DOHH2 (cell line): ENCODE results near the gene AMZ1.

ENCODE experiments used
- H3F3A ChIP-seq: fragments of 200-600 bp; sonication (generic), shearing (Covaris generic); 2 replicates; pipeline ENCODE4 v1.6.0; 2016; ENCODE audit warnings: antibody characterized with exemption, mild to moderate bottlenecking; ENCODE audit not compliant: control insufficient read depth, insufficient read depth
- H3K27ac ChIP-seq: fragments of 200-600 bp; sonication (generic); 2 replicates; pipeline ENCODE4 v1.5.1; 2014; ENCODE audit warnings: low read depth, mild to moderate bottlenecking, low read length, moderate library complexity
- H3K27me3 ChIP-seq: fragments of 200-600 bp; sonication (generic); 2 replicates; pipeline ENCODE4 v1.6.1; 2014; ENCODE audit warnings: mild to moderate bottlenecking, low read length, mixed read lengths; ENCODE audit not compliant: control insufficient read depth
- H3K36me3 ChIP-seq: fragments of 200-600 bp; sonication (generic); 2 replicates; pipeline ENCODE4 v1.6.1; 2014; ENCODE audit warnings: mild to moderate bottlenecking, low read length, moderate library complexity, mixed read lengths; ENCODE audit not compliant: control insufficient read depth
- H3K4me1 ChIP-seq: fragments of 200-600 bp; sonication (generic); 2 replicates; pipeline ENCODE4 v1.6.1; 2014; ENCODE audit warnings: mild to moderate bottlenecking, low read length, mixed read lengths; ENCODE audit not compliant: control insufficient read depth
- H3K4me2 ChIP-seq: fragments of 200-600 bp; sonication (generic); 2 replicates; pipeline ENCODE4 v1.6.0; 2014; ENCODE audit warnings: mild to moderate bottlenecking, low read length, moderate library complexity
- H3K4me3 ChIP-seq: fragments of 200-600 bp; sonication (generic); 2 replicates; pipeline ENCODE4 v1.5.1; 2014; ENCODE audit warnings: mild to moderate bottlenecking, low read length, mixed read lengths
- H3K79me2 ChIP-seq: fragments of 200-600 bp; sonication (generic); 2 replicates; pipeline ENCODE4 v1.6.1; 2014; ENCODE audit warnings: mild to moderate bottlenecking, low read length, mixed read lengths; ENCODE audit not compliant: control insufficient read depth
- H3K9me2 ChIP-seq: fragments of 200-600 bp; sonication (generic); replicated peaks from 2 replicates; pipeline ENCODE4 v1.6.1; 2014; ENCODE audit warnings: mild to moderate bottlenecking, low read length, mixed read lengths; ENCODE audit not compliant: control insufficient read depth
- H3K9me3 ChIP-seq: fragments of 200-600 bp; sonication (generic); 2 replicates; pipeline ENCODE4 v1.6.1; 2014; ENCODE audit warnings: antibody characterized with exemption, low read length, mixed read lengths; ENCODE audit not compliant: control insufficient read depth, insufficient read depth
- H4K20me1 ChIP-seq: fragments of 200-600 bp; sonication (generic); 2 replicates; pipeline ENCODE4 v1.6.0; 2014; ENCODE audit warnings: low read depth, mild to moderate bottlenecking, antibody characterized with exemption, low read length, moderate library complexity; ENCODE audit not compliant: control insufficient read depth, insufficient read depth
- CTCF ChIP-seq: fragments of 200-600 bp; sonication (generic); IDR thresholded peaks from one replicate; pipeline ENCODE4 v1.5.1; 2014; ENCODE audit warnings: antibody characterized with exemption, mild to moderate bottlenecking, low read depth, low read length; ENCODE audit not compliant: poor library complexity, severe bottlenecking
- EZH2phosphoT487 ChIP-seq: fragments of 200-600 bp; sonication (generic); IDR thresholded peaks from 2 replicates; pipeline ENCODE4 v1.6.1; 2017; ENCODE audit warnings: borderline replicate concordance, mild to moderate bottlenecking, antibody characterized with exemption, low read length, moderate library complexity, mixed read lengths

Gene AMZ1

GRCh38 chr7:2708547-2709310 lies 20.7 kb downstream of the AMZ1 start:
- peak overlapping the region; percentile 68 for H3K4me3 ChIP-seq
- no peaks in the 10 kb centered on the region for H4K20me1 ChIP-seq

GRCh38 chr7:2709553-2710285 lies 21.7 kb downstream of the AMZ1 start:
- Histone ChIP-seq H3K4me2 (peak overlapping the region; percentile 74), H3K27ac (peak overlapping the region; percentile 62), H3K79me2 (no peaks in the 10 kb centered on the region), H3K4me1 (peaks cover 34% of the 10 kb centered on the region), H4K20me1 (no peaks in the 10 kb centered on the region), H3F3A (peaks cover 6% of the 10 kb centered on the region), H3K4me3 (peak overlapping the region; percentile 68), H3K36me3 (no peaks in the 10 kb centered on the region), H3K9me2 (no peaks in the 10 kb centered on the region), H3K27me3 (peaks cover 9% of the 10 kb centered on the region), H3K9me3 (no peaks in the 10 kb centered on the region)
- TF ChIP-seq CTCF: peak; percentile 100
- TF ChIP-seq EZH2phosphoT487: no peak

More at GRCh38 chr7:2708547-2709310, 20.7 kb downstream of the AMZ1 start:
- Histone ChIP-seq H3K9me3 (no peaks in the 10 kb centered on the region), H3K79me2 (no peaks in the 10 kb centered on the region), H3K4me1 (peaks cover 34% of the 10 kb centered on the region), H3K27ac (no peak overlapping the region), H3K27me3 (no peaks in the 10 kb centered on the region), H3K36me3 (no peaks in the 10 kb centered on the region), H3F3A (peaks cover 6% of the 10 kb centered on the region), H3K9me2 (no peaks in the 10 kb centered on the region), H3K4me2 (peak overlapping the region; percentile 74)
- TF ChIP-seq EZH2phosphoT487 (no peak), CTCF (no peak)

GRCh38 chr7:2710286-2710655 lies 22.3 kb downstream of the AMZ1 start:
- H3K4me3 ChIP-seq: peak overlapping the region; percentile 68
- peaks cover 38% of the 10 kb centered on the region for H3K4me1 ChIP-seq
- H3K36me3 ChIP-seq: no peaks in the 10 kb centered on the region
- H3K27me3 ChIP-seq: peaks cover 14% of the 10 kb centered on the region
- H4K20me1 ChIP-seq: no peaks in the 10 kb centered on the region; the same call in 1 of the 2 replicates
- peaks cover 6% of the 10 kb centered on the region for H3F3A ChIP-seq
- H3K9me2 ChIP-seq: no peaks in the 10 kb centered on the region
- H3K79me2 ChIP-seq: no peaks in the 10 kb centered on the region
- peak overlapping the region; percentile 62 for H3K27ac ChIP-seq
- H3K4me2 ChIP-seq: peak overlapping the region; percentile 74
- no peak for TF ChIP-seq CTCF
- TF ChIP-seq EZH2phosphoT487: no peak
- H3K9me3 ChIP-seq: no peaks in the 10 kb centered on the region
